ENCODE results near the gene HABP4.

The HABP4 gene

GRCh38 chr9:96449845-96450612, at the start of gene HABP4:
HABP4 (plus strand) TSS chr9:96450169; CDS start chr9:96450280, 111 bp downstream.
- DNase-seq = peak; percentile 97

- no peak for DNase-seq
Measured at GRCh38 chr9:96408409-96409280, 41.3 kb upstream of the HABP4 start.

GRCh38 chr9:96411129-96411838, 38.7 kb upstream of the HABP4 start:
- no peak for DNase-seq

GRCh38 chr9:96412174-96412913, 37.6 kb upstream of the HABP4 start:
- no peak for DNase-seq

GRCh38 chr9:96413302-96414221, 36.4 kb upstream of the HABP4 start:
- DNase-seq = no peak

- DNase-seq = peak; percentile 96
Measured at GRCh38 chr9:96417051-96417586, 32.9 kb upstream of the HABP4 start.

- DNase-seq = no peak
Measured at GRCh38 chr9:96417661-96418082, 32.3 kb upstream of the HABP4 start.

- DNase-seq = peak; percentile 95
Measured at GRCh38 chr9:96418083-96418919, 31.7 kb upstream of the HABP4 start, which contains the start of gene ZNF367. ZNF367 (minus strand) TSS chr9:96418370; CDS start chr9:96418032, 338 bp downstream.

- DNase-seq = no peak
Measured at GRCh38 chr9:96418920-96419690, 30.9 kb upstream of the HABP4 start.

- no peak for DNase-seq
Measured at GRCh38 chr9:96419691-96419969, 30.3 kb upstream of the HABP4 start.

GRCh38 chr9:96420468-96421219, 29.3 kb upstream of the HABP4 start:
- DNase-seq = no peak

- no peak for DNase-seq
Measured at GRCh38 chr9:96423322-96423984, 26.5 kb upstream of the HABP4 start.

- no peak for DNase-seq
Measured at GRCh38 chr9:96423985-96424336, 26.0 kb upstream of the HABP4 start.

GRCh38 chr9:96425500-96426169, 24.3 kb upstream of the HABP4 start:
- no peak for DNase-seq

- no peak for DNase-seq
Measured at GRCh38 chr9:96429732-96430131, 20.2 kb upstream of the HABP4 start.

- no peak for DNase-seq
Measured at GRCh38 chr9:96430377-96430776, 19.6 kb upstream of the HABP4 start.

- no peak for DNase-seq
Measured at GRCh38 chr9:96435345-96435744, 14.6 kb upstream of the HABP4 start.

GRCh38 chr9:96436063-96436455, 13.9 kb upstream of the HABP4 start:
- no peak for DNase-seq

Data from activated CD8-positive, alpha-beta memory T cell treated with anti-CD3 and anti-CD28 coated beads for 24 hours (primary cell).